Mesendoderm (in vitro differentiated cells): ENCODE data around the gene KPNA1.

Experiments
- DNase-seq: peaks from one replicate; pipeline ENCODE4 v3.0.0; 2013
- H2AK5ac ChIP-seq: 2 replicates; pipeline ENCODE4 v1.6.1; 2013; ENCODE audit warnings: low read length, inconsistent platforms
- H2BK120ac ChIP-seq: 2 replicates; pipeline ENCODE4 v1.6.1; 2013; ENCODE audit warnings: low read depth, mild to moderate bottlenecking, low read length, moderate library complexity, mixed read lengths
- H2BK15ac ChIP-seq: replicated peaks from 2 replicates; pipeline ENCODE4 v1.6.1; 2013; ENCODE audit warnings: low read depth, mild to moderate bottlenecking, moderate library complexity
- H2BK5ac ChIP-seq: 2 replicates; pipeline ENCODE4 v1.6.1; 2013; ENCODE audit warnings: low read length, inconsistent platforms
- H3K18ac ChIP-seq: 2 replicates; pipeline ENCODE4 v1.6.1; 2013; ENCODE audit warnings: mild to moderate bottlenecking, low read length, mixed read lengths
- H3K23ac ChIP-seq: one replicate; pipeline ENCODE4 v1.6.1; 2013; ENCODE audit warnings: low read length
- H3K27ac ChIP-seq: 2 replicates; pipeline ENCODE4 v1.5.1; 2013; ENCODE audit warnings: low read depth, mild to moderate bottlenecking, inconsistent platforms, low read length, moderate library complexity
- H3K27me3 ChIP-seq: 2 replicates; pipeline ENCODE4 v1.6.1; 2013; ENCODE audit warnings: low read length, control low read depth, mild to moderate bottlenecking, inconsistent platforms; ENCODE audit not compliant: insufficient read depth, poor library complexity
- H3K36me3 ChIP-seq: 2 replicates; pipeline ENCODE4 v1.6.1; 2013; ENCODE audit warnings: low read length, inconsistent platforms; ENCODE audit not compliant: control insufficient read depth, insufficient read depth
- H3K4ac ChIP-seq: one replicate; pipeline ENCODE4 v1.6.1; 2013; ENCODE audit warnings: low read depth, mild to moderate bottlenecking, low read length, moderate library complexity
- H3K4me1 ChIP-seq: 2 replicates; pipeline ENCODE4 v1.6.1; 2013; ENCODE audit warnings: low read depth, low read length, inconsistent platforms; ENCODE audit not compliant: control insufficient read depth
- H3K4me2 ChIP-seq: 2 replicates; pipeline ENCODE4 v1.6.1; 2013; ENCODE audit warnings: low read length
- H3K4me3 ChIP-seq: 2 replicates; pipeline ENCODE4 v1.5.1; 2013; ENCODE audit warnings: mild to moderate bottlenecking, low read length
- H3K56ac ChIP-seq: one replicate; pipeline ENCODE4 v1.6.1; 2013; ENCODE audit warnings: low read length
- H3K79me1 ChIP-seq: 2 replicates; pipeline ENCODE4 v1.6.1; 2013; ENCODE audit warnings: low read length, inconsistent platforms
- H3K79me2 ChIP-seq: 2 replicates; pipeline ENCODE4 v1.6.1; 2013; ENCODE audit warnings: mild to moderate bottlenecking, low read length; ENCODE audit not compliant: control insufficient read depth, insufficient read depth
- H3K9ac ChIP-seq: 2 replicates; pipeline ENCODE4 v1.6.1; 2013; ENCODE audit warnings: low read length, inconsistent platforms
- H4K5ac ChIP-seq: one replicate; pipeline ENCODE4 v1.6.1; 2013; ENCODE audit warnings: low read length
- H4K8ac ChIP-seq: one replicate; pipeline ENCODE4 v1.6.1; 2013; ENCODE audit warnings: low read depth, mild to moderate bottlenecking, control low read depth, low read length, moderate library complexity
- WGBS: extraction: QIAGEN DNeasy Blood & Tissue Kit; methylation state at CpG from one replicate; pipeline ENCODE4 v1.1.7; 2013; ENCODE audit warnings: low lambda C conversion rate, missing lambda C conversion rate; ENCODE audit not compliant: insufficient coverage; ENCODE audit errors: extremely low coverage; 5-methylcytosine and 5-hydroxymethylcytosine counted together

Gene KPNA1

DNA sequence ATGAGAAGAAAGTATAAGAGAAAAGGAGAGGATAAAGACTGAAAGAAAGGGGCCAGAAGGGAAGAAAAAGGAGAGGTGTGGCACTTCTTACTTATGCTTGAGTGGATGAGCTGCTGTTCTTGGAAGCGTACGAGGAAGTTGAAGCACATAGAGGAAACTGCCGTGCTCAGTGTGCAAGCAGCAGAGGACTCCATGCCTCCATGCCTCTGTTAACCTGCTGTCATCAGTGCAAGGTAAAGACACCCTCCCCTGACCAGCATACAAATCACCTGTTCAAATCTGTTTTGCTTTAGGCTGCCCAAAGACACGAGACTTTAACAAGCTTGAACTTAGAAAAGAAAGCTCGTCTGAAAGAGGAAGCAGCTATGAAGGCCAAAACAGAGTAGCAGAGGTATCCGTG, 105.3 kb downstream of the KPNA1 start:
- H3K4me3 ChIP-seq: no peak overlapping the region
- no peaks in the 10 kb centered on the region for H3K79me1 ChIP-seq
- H3K4ac ChIP-seq: no peak overlapping the region
- no peak overlapping the region for H2AK5ac ChIP-seq
- no peak overlapping the region for H3K27ac ChIP-seq
- no peaks in the 10 kb centered on the region for H3K36me3 ChIP-seq
- H3K4me1 ChIP-seq: no peaks in the 10 kb centered on the region
- no peak overlapping the region for H4K5ac ChIP-seq
- H3K27me3 ChIP-seq: no peaks in the 10 kb centered on the region
- H3K4me2 ChIP-seq: no peak overlapping the region
- no peak overlapping the region for H3K18ac ChIP-seq
- no CpG with 5 or more reads among the region's 6 CpGs for whole genome bisulfite sequencing
- H2BK5ac ChIP-seq: no peak overlapping the region
- H4K8ac ChIP-seq: no peak overlapping the region
- no peak overlapping the region for H3K23ac ChIP-seq
- H3K79me2 ChIP-seq: no peaks in the 10 kb centered on the region
- no peak overlapping the region for H2BK15ac ChIP-seq
- DNase-seq: no peak
- H3K9ac ChIP-seq: no peak overlapping the region
- H2BK120ac ChIP-seq: no peak overlapping the region
- no peak overlapping the region for H3K56ac ChIP-seq

DNA sequence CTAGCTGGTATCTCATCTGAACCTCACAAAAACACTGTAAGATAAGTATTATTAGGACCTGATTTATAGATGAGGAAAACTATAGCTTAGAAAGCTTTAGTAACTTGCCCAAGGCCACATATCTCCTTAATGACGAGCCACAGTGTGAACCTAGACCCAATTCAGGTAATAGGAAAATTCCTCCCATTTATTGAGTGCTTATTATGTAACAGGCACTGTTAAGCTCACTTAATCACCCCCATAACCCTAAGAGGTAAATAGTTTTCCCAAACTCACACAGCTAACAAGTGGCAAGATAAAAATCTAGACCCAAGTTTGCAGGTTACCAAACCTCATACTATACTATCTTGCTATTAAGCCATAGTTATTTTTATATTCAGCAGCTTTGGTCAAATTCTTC, 106.8 kb downstream of the KPNA1 start:
- Histone ChIP-seq H3K79me1 (no peaks in the 10 kb centered on the region), H3K18ac (no peak overlapping the region), H3K4ac (no peak overlapping the region), H3K36me3 (no peaks in the 10 kb centered on the region), H4K5ac (no peak overlapping the region), H4K8ac (no peak overlapping the region), H3K79me2 (no peaks in the 10 kb centered on the region), H3K4me2 (no peak overlapping the region), H2BK15ac (no peak overlapping the region), H3K56ac (no peak overlapping the region), H3K4me3 (no peak overlapping the region), H2BK120ac (no peak overlapping the region), H2AK5ac (no peak overlapping the region), H3K27ac (no peak overlapping the region), H3K23ac (no peak overlapping the region), H3K27me3 (no peaks in the 10 kb centered on the region), H3K4me1 (no peaks in the 10 kb centered on the region), H2BK5ac (no peak overlapping the region), H3K9ac (no peak overlapping the region)
- no peak for DNase-seq
- no CpG with 5 or more reads among the region's 1 CpG for WGBS

GRCh38 chr3:122406198-122406597, 108.5 kb downstream of the KPNA1 start:
- Histone ChIP-seq H3K79me1 (no peaks in the 10 kb centered on the region), H2BK15ac (no peak overlapping the region), H4K8ac (no peak overlapping the region), H4K5ac (no peak overlapping the region), H2BK5ac (no peak overlapping the region), H3K79me2 (no peaks in the 10 kb centered on the region), H2AK5ac (no peak overlapping the region), H3K23ac (no peak overlapping the region), H2BK120ac (no peak overlapping the region), H3K9ac (no peak overlapping the region), H3K4ac (no peak overlapping the region), H3K27ac (no peak overlapping the region), H3K56ac (no peak overlapping the region), H3K36me3 (no peaks in the 10 kb centered on the region), H3K4me2 (no peak overlapping the region), H3K27me3 (no peaks in the 10 kb centered on the region), H3K18ac (no peak overlapping the region), H3K4me1 (no peaks in the 10 kb centered on the region), H3K4me3 (no peak overlapping the region)
- WGBS: no CpG with 5 or more reads among the region's 4 CpGs
- DNase-seq: no peak

DNA sequence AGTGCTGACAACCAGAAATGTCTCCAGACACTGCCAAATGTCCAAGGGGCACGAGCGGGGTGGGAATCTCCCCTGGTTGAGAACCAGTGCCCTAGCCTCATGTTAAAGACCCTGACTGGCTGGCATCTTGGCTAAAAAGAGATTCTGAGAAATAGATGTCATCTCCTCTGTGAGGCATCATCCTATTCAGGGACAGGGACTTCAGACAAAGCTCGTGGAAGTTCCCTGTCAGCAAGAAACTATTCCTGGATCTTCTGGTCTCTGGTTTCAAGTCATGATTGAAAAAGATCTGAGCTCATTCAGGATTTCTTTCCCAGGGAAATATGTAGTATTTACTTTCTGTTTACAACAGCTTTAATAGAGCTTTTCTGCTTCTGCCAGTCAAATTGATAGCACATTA, 109.7 kb downstream of the KPNA1 start:
- H4K5ac ChIP-seq: no peak overlapping the region

GRCh38 chr3:122403489-122403888, 111.2 kb downstream of the KPNA1 start:
- Histone ChIP-seq H3K27ac (no peak overlapping the region), H3K79me1 (no peaks in the 10 kb centered on the region), H3K4me3 (no peak overlapping the region), H3K4me2 (no peak overlapping the region), H3K56ac (no peak overlapping the region), H3K79me2 (no peaks in the 10 kb centered on the region), H3K36me3 (no peaks in the 10 kb centered on the region), H4K5ac (no peak overlapping the region), H2BK5ac (no peak overlapping the region), H2BK120ac (no peak overlapping the region), H3K4ac (no peak overlapping the region), H3K9ac (no peak overlapping the region), H3K27me3 (no peaks in the 10 kb centered on the region), H3K4me1 (no peaks in the 10 kb centered on the region), H2AK5ac (no peak overlapping the region), H3K18ac (no peak overlapping the region), H3K23ac (no peak overlapping the region), H2BK15ac (no peak overlapping the region), H4K8ac (no peak overlapping the region)
- no CpG with 5 or more reads among the region's 6 CpGs for WGBS
- DNase-seq: no peak

More for the DNA sequence above, 109.7 kb downstream of the KPNA1 start:
- no peak overlapping the region for H3K23ac ChIP-seq
- H2BK120ac ChIP-seq: no peak overlapping the region
- no CpG with 5 or more reads among the region's 3 CpGs for WGBS
- no peak overlapping the region for H3K56ac ChIP-seq
- H3K4ac ChIP-seq: no peak overlapping the region
- no peak overlapping the region for H2BK15ac ChIP-seq
- no peak overlapping the region for H3K4me3 ChIP-seq
- no peaks in the 10 kb centered on the region for H3K36me3 ChIP-seq
- no peak overlapping the region for H3K27ac ChIP-seq
- H4K8ac ChIP-seq: no peak overlapping the region
- no peak overlapping the region for H3K4me2 ChIP-seq
- H3K4me1 ChIP-seq: no peaks in the 10 kb centered on the region
- no peak overlapping the region for H2BK5ac ChIP-seq
- no peak overlapping the region for H2AK5ac ChIP-seq
- H3K79me1 ChIP-seq: no peaks in the 10 kb centered on the region
- DNase-seq: no peak
- no peak overlapping the region for H3K18ac ChIP-seq
- H3K79me2 ChIP-seq: no peaks in the 10 kb centered on the region
- no peaks in the 10 kb centered on the region for H3K27me3 ChIP-seq
- no peak overlapping the region for H3K9ac ChIP-seq

- H3K23ac ChIP-seq: no peak overlapping the region
- H3K79me2 ChIP-seq: no peaks in the 10 kb centered on the region
- no peak overlapping the region for H3K4ac ChIP-seq
- H3K9ac ChIP-seq: no peak overlapping the region
- no peaks in the 10 kb centered on the region for H3K36me3 ChIP-seq
- H4K5ac ChIP-seq: no peak overlapping the region
- H3K4me3 ChIP-seq: no peak overlapping the region
- no peak overlapping the region for H3K4me2 ChIP-seq
- no peak for DNase-seq
- WGBS: 100% methylated on average over 1 of the region's 2 CpGs
- no peak overlapping the region for H2BK5ac ChIP-seq
- H3K79me1 ChIP-seq: no peaks in the 10 kb centered on the region
- H2BK120ac ChIP-seq: no peak overlapping the region
- no peak overlapping the region for H4K8ac ChIP-seq
- H2BK15ac ChIP-seq: no peak overlapping the region
- no peak overlapping the region for H3K18ac ChIP-seq
- no peak overlapping the region for H2AK5ac ChIP-seq
- no peaks in the 10 kb centered on the region for H3K4me1 ChIP-seq
- H3K56ac ChIP-seq: no peak overlapping the region
- no peaks in the 10 kb centered on the region for H3K27me3 ChIP-seq
- no peak overlapping the region for H3K27ac ChIP-seq
Measured at GRCh38 chr3:122398920-122399319, 115.8 kb downstream of the KPNA1 start.
